Measurements from ENCODE around the gene SUPT7L.
"Not testable (repeated sequence)": the region's sequence is repeated elsewhere in the genome, so short reads cannot be mapped to it uniquely, and the experiment has no call there.

DNA sequence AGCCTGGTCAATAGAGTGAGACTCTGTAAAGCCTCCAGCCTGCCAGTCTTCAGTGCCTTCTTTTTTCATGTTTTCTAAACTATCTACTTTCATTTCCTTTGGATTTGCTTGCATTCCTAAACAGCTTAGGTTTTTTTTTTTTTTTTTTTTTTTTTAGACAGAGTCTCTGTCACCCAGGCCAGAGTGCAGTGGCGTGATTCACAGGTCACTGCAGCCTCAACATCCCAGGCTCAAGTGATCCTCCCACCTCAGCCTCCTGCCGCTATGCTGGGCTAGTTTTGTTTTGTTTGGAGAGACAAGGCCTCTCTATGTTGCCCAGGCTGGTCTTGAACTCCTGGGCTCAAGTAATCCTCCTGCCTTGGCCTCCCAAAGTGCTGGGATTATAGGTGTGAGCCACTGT, 33.2 kb downstream of the SUPT7L start:
- TF ChIP-seq, protein P1, sequence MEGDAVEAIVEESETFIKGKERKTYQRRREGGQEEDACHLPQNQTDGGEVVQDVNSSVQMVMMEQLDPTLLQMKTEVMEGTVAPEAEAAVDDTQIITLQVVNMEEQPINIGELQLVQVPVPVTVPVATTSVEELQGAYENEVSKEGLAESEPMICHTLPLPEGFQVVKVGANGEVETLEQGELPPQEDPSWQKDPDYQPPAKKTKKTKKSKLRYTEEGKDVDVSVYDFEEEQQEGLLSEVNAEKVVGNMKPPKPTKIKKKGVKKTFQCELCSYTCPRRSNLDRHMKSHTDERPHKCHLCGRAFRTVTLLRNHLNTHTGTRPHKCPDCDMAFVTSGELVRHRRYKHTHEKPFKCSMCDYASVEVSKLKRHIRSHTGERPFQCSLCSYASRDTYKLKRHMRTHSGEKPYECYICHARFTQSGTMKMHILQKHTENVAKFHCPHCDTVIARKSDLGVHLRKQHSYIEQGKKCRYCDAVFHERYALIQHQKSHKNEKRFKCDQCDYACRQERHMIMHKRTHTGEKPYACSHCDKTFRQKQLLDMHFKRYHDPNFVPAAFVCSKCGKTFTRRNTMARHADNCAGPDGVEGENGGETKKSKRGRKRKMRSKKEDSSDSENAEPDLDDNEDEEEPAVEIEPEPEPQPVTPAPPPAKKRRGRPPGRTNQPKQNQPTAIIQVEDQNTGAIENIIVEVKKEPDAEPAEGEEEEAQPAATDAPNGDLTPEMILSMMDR (IDR thresholded peaks at IDR 0.05): not testable (repeated sequence)
- not testable (repeated sequence) for TF ChIP-seq POLR2A (IDR thresholded peaks at IDR 0.05)

All from right lobe of liver (tissue), 4 donors.